ENCODE results near the gene CDH23.

- TF ChIP-seq EZH2phosphoT487 (IDR thresholded peaks at IDR 0.05; ENCODE audit: borderline replicate concordance, low read length) (no peak), CTCF (IDR thresholded peaks at IDR 0.05; ENCODE audit: low read depth, low read length, poor library complexity, severe bottlenecking) (no peak)
Measured at GRCh38 chr10:71704816-71705215, 308.1 kb downstream of the CDH23 start.
